Measurements from ENCODE around the gene NPL.

NPL gene

GRCh38 chr1:182816863-182817262, 27.3 kb downstream of the NPL start:
- Mint-ChIP-seq H3K27me3 (no peaks in the 10 kb centered on the region), H3K27ac (no peak overlapping the region), H3K4me1 (no peaks in the 10 kb centered on the region), H3K36me3 (no peaks in the 10 kb centered on the region), H3K9me3 (no peaks in the 10 kb centered on the region), H3K4me3 (no peak overlapping the region)
- CTCF ChIA-PET: no interaction called here
- no peak for DNase-seq

- no peak for DNase-seq
- H3K36me3 Mint-ChIP-seq: no peaks in the 10 kb centered on the region
- H3K27me3 Mint-ChIP-seq: no peaks in the 10 kb centered on the region
- no peaks in the 10 kb centered on the region for H3K9me3 Mint-ChIP-seq
- no peaks in the 10 kb centered on the region for H3K4me1 Mint-ChIP-seq
- H3K4me3 Mint-ChIP-seq: no peak overlapping the region
- H3K27ac Mint-ChIP-seq: no peak overlapping the region
- CTCF ChIA-PET: no interaction called here
Observed at GRCh38 chr1:182817802-182818201, 28.2 kb downstream of the NPL start.

DNA sequence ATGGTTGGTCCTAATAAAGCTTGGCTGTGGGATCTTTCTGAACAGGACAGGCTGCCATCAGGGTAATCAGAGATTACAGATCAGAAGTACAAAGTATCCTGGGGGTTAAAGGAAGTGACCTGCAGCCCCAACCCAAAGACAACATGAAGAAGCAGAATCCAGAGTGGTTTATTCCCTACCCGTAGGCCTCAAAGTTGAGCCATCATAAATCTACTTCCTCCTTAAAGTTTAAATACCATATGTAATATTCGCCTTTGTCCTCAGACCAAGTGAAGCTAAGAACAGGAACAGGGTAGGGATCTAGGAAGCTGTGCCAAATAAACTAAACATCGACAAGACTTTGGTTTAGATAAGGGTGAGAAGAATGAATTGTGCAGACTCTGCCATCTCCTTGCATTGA, 33.6 kb downstream of the NPL start:
- peaks cover under 1% of the 10 kb centered on the region for H3K27me3 Mint-ChIP-seq
- no peak for DNase-seq
- H3K9me3 Mint-ChIP-seq: no peaks in the 10 kb centered on the region
- CTCF ChIA-PET: interaction anchor here (1.2 kb wide), 1 partner anchor 33 kb away, joined by 3 read pairs; the partner anchor contains the start of gene NPL
- H3K27ac Mint-ChIP-seq: no peak overlapping the region
- no peaks in the 10 kb centered on the region for H3K36me3 Mint-ChIP-seq
- H3K4me3 Mint-ChIP-seq: no peak overlapping the region
- H3K4me1 Mint-ChIP-seq: no peaks in the 10 kb centered on the region

- H3K4me1 Mint-ChIP-seq: peaks cover 5% of the 10 kb centered on the region
- H3K36me3 Mint-ChIP-seq: no peaks in the 10 kb centered on the region
- DNase-seq: no peak
- H3K4me3 Mint-ChIP-seq: no peak overlapping the region
- H3K27ac Mint-ChIP-seq: no peak overlapping the region
- no peaks in the 10 kb centered on the region for H3K9me3 Mint-ChIP-seq
- CTCF ChIA-PET: no interaction called here
- H3K27me3 Mint-ChIP-seq: peaks cover 9% of the 10 kb centered on the region
Observed at GRCh38 chr1:182826892-182827291, 37.3 kb downstream of the NPL start.

- DNase-seq: no peak
- CTCF ChIA-PET: no interaction called here
- H3K36me3 Mint-ChIP-seq: no peaks in the 10 kb centered on the region
- H3K27ac Mint-ChIP-seq: no peak overlapping the region
- peaks cover 13% of the 10 kb centered on the region for H3K27me3 Mint-ChIP-seq
- no peak overlapping the region for H3K4me3 Mint-ChIP-seq
- no peaks in the 10 kb centered on the region for H3K9me3 Mint-ChIP-seq
- H3K4me1 Mint-ChIP-seq: peaks cover 5% of the 10 kb centered on the region
Observed at GRCh38 chr1:182829285-182829932, 39.8 kb downstream of the NPL start.

GRCh38 chr1:182833271-182833670, 43.7 kb downstream of the NPL start:
- no peak for DNase-seq
- no peak overlapping the region for H3K4me3 Mint-ChIP-seq
- H3K9me3 Mint-ChIP-seq: no peaks in the 10 kb centered on the region
- H3K27ac Mint-ChIP-seq: no peak overlapping the region
- CTCF ChIA-PET: no interaction called here
- H3K36me3 Mint-ChIP-seq: no peaks in the 10 kb centered on the region
- H3K4me1 Mint-ChIP-seq: peaks cover 7% of the 10 kb centered on the region
- peaks cover 15% of the 10 kb centered on the region for H3K27me3 Mint-ChIP-seq

- peaks cover 16% of the 10 kb centered on the region for H3K27me3 Mint-ChIP-seq
- no peaks in the 10 kb centered on the region for H3K9me3 Mint-ChIP-seq
- H3K27ac Mint-ChIP-seq: no peak overlapping the region
- H3K36me3 Mint-ChIP-seq: no peaks in the 10 kb centered on the region
- H3K4me3 Mint-ChIP-seq: no peak overlapping the region
- no peak for DNase-seq
- CTCF ChIA-PET: no interaction called here
- peaks cover 11% of the 10 kb centered on the region for H3K4me1 Mint-ChIP-seq
Observed at GRCh38 chr1:182834326-182834725, 44.8 kb downstream of the NPL start.

GRCh38 chr1:182835806-182836205, 46.2 kb downstream of the NPL start:
- Mint-ChIP-seq H3K27me3 (peaks cover 13% of the 10 kb centered on the region), H3K36me3 (peaks cover 10% of the 10 kb centered on the region), H3K4me3 (no peak overlapping the region), H3K4me1 (peaks cover 12% of the 10 kb centered on the region), H3K9me3 (no peaks in the 10 kb centered on the region), H3K27ac (no peak overlapping the region)
- no peak for DNase-seq
- CTCF ChIA-PET: no interaction called here

DNA sequence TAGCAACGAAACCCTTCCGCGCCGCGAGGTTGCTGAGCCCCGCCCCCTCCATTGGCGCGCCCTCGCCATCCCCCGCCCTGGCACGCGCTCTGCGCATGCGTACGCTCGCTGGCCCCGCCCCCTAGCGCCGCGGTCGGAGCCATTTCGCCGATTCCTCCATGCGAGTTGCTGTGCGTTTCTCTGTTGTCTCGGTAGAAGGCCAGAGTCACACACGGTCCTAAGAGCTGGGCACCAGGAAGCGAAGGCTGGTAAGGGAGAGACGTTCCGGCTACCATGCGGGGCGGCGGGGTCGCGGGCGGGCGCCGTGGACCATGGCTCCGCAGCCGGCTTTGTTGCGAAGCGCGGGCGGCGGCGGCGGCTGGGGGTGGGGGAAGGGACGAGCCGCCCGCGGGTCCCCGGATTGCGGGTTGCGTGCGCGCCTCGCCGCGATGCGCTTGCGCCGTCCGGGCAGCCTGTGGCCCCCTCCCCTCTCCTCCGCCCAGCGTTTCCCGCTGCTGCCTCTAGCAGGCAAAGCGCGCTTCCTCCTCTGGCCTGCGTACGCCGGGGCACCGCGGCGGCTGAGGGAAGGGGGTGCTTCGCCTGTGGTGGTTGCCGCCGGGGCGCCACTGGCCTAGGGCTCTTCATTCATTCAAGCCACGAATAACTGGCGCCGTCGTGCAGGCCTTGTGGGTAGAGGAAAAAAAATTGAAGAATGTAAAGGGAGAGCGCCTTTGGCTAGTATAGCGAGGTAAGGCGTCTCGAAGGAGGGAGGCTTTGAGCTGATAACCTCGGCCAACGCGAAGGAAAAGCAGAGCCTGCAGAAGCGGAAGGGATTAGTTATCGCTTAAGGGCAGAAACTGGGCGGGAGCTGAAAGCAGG, 49.9 kb downstream of the NPL start, which contains the start of gene DHX9:
TSS of gene DHX9 (plus strand) at position 139 of the 858 bp plus-strand sequence. CDS start 3,220 bp downstream, outside the sequence.
- CTCF ChIA-PET: interaction anchor here (0.7 to 1.2 kb wide), 3 partner anchors 42 to 51 kb away, joined by 3 read pairs; no protein-coding TSS in a partner anchor
- peaks cover 36% of the 10 kb centered on the region for H3K36me3 Mint-ChIP-seq

DNA sequence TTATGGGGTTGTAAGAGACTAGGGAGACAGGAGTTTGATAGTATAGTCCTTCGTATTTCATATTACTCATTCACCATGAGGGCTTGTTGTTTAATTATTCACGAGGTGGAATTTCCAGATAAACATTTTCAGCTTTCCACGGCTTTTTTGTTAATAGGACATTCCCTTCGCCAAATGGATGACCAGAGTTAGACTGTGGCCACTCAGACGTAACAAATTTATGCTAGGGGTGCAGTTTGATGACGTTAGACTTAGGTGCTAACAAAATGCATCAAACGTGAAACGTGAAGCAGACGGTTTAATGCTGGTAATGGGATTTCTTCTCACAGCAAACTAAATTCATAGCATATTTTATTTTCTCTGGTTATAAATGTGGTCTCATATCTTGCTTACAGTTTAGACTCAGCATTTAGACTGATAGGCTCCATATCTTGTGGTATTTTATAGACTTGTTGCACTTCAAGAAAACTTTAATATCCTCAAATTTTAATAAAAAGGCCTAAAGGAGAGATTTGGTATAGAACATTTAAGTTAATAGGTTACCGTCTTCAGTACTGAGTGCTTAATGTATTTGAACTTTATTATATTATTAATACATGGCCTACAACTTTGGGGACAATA, 51.9 kb downstream of the NPL start:
- no peak for DNase-seq
- Mint-ChIP-seq H3K27ac (peak overlapping the region; percentile 70), H3K9me3 (no peaks in the 10 kb centered on the region), H3K4me3 (peak overlapping the region; percentile 88), H3K27me3 (peaks cover 9% of the 10 kb centered on the region), H3K4me1 (peaks cover 62% of the 10 kb centered on the region), H3K36me3 (peaks cover 50% of the 10 kb centered on the region)
- CTCF ChIA-PET: no interaction called here

More for the DNA sequence above, 49.9 kb downstream of the NPL start, which contains the start of gene DHX9:
- Mint-ChIP-seq H3K27ac (peak within 1 kb of the TSS; percentile 90), H3K4me3 (peak within 1 kb of the TSS; percentile 88), H3K9me3 (no peaks in the 10 kb centered on the region), H3K4me1 (peaks cover 47% of the 10 kb centered on the region), H3K27me3 (peaks cover 9% of the 10 kb centered on the region)
- DNase-seq: peak; percentile 93

DNA sequence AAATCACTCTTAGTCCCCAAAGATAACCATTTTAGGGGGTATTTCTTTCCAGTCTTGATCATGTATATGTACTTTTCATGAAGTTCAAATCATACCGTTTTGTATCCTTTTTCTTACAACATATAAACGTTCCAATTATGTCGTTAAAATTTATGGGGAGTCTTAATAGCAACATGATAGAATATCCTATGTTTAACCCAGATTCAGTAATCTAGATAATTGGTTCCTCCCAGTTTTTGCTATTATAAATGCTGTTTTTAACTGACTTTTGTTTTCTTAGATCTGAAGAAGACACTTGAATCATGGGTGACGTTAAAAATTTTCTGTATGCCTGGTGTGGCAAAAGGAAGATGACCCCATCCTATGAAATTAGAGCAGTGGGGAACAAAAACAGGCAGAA, 52.7 kb downstream of the NPL start:
- Mint-ChIP-seq H3K36me3 (peaks cover 58% of the 10 kb centered on the region), H3K4me3 (peak overlapping the region; percentile 53), H3K27ac (peak overlapping the region; percentile 31), H3K4me1 (peaks cover 68% of the 10 kb centered on the region), H3K9me3 (no peaks in the 10 kb centered on the region), H3K27me3 (peaks cover 7% of the 10 kb centered on the region)
- DNase-seq: no peak
- CTCF ChIA-PET: no interaction called here

DNA sequence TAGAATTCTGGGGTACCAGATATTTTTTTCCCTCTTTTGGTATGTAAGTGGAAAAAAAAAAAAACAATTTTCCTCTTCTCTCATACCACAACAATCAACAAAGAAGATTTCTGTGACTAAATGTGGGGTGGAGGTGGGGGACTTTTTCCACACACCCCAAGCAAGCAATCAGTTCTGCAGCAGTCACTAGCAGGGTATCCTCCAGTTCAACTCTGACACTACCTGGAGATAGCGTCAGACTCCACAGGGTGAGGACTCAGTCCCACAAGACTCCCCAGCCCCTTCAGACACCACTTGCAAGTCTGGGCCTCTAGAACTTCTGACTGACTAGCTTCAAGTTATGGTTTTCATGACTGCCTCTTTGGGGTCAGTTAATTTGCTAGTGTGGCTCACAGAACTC, 55.8 kb downstream of the NPL start:
- H3K27ac Mint-ChIP-seq: no peak overlapping the region
- peaks cover 81% of the 10 kb centered on the region for H3K36me3 Mint-ChIP-seq
- no peaks in the 10 kb centered on the region for H3K27me3 Mint-ChIP-seq
- H3K4me1 Mint-ChIP-seq: peaks cover 86% of the 10 kb centered on the region
- no peak for DNase-seq
- CTCF ChIA-PET: no interaction called here
- no peaks in the 10 kb centered on the region for H3K9me3 Mint-ChIP-seq
- H3K4me3 Mint-ChIP-seq: no peak overlapping the region

- Mint-ChIP-seq H3K4me3 (no peak overlapping the region), H3K36me3 (peaks cover 78% of the 10 kb centered on the region), H3K9me3 (no peaks in the 10 kb centered on the region), H3K4me1 (peaks cover 82% of the 10 kb centered on the region), H3K27me3 (no peaks in the 10 kb centered on the region), H3K27ac (no peak overlapping the region)
- DNase-seq: no peak
- CTCF ChIA-PET: no interaction called here
Observed at GRCh38 chr1:182845894-182846293, 56.3 kb downstream of the NPL start.

- Mint-ChIP-seq H3K4me1 (peaks cover 69% of the 10 kb centered on the region), H3K36me3 (peaks cover 75% of the 10 kb centered on the region), H3K27me3 (no peaks in the 10 kb centered on the region), H3K27ac (no peak overlapping the region), H3K9me3 (no peaks in the 10 kb centered on the region), H3K4me3 (no peak overlapping the region)
- no peak for DNase-seq
- CTCF ChIA-PET: no interaction called here
Observed at GRCh38 chr1:182847105-182847504, 57.5 kb downstream of the NPL start.

Measured in activated naive CD4-positive, alpha-beta T cell treated with anti-CD3 and anti-CD28 coated beads, Interleukin-2, amount 10 ng/mL, durations not matched to agents 7 days and 5 days (primary cell).